ENCODE data around the gene EPG5. TPM values are rescaled to one million over a fixed set of nuclear protein-coding genes. Genes with fewer than 3 reads are reported as not detected.
"Not testable (repeated sequence)": the region's sequence is repeated elsewhere in the genome, so short reads cannot be mapped to it uniquely, and the experiment has no call there.

The EPG5 gene
- total RNA-seq, 2 experiments from 2014 or later = 4.8 to 8.7 TPM

DNA sequence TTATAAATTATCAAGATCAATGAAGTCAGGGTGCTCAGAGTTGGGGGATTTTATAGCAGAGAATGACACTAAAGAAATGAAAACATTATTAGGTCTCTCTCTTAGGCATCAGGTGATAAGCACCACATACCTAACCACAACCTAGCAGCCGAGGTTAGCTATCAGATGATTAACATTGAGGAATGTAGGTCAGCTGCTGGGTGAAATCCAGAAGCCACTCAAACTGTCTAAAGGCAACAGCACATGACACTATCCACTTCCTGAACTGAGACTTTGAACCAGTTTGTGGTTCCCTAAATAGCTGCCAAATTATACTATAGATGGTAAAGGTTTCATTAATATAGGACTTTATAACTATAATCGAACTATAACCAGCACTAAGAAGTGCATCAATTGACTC is 4.7 kb downstream of the EPG5 start:
- DNase-seq (ENCODE audit: low spot score) = no peak
- Histone ChIP-seq H3K36me3 (ENCODE audit: insufficient read depth, low read length) (no peaks in the 10 kb centered on the region), H4K20me1 (ENCODE audit: insufficient read depth, low read length) (no peaks in the 10 kb centered on the region), H3K79me2 (ENCODE audit: insufficient read depth, low read depth, low read length) (peaks cover 7% of the 10 kb centered on the region; the same call in 1 of the 2 replicates), H3K9me3 (ENCODE audit: low read length) (no peaks in the 10 kb centered on the region), H3K27ac (ENCODE audit: low read depth, low read length, poor library complexity, severe bottlenecking) (no peak overlapping the region), H3K4me2 (ENCODE audit: low read length) (no peak overlapping the region), H2AFZ (ENCODE audit: low read length) (no peak overlapping the region), H3K4me1 (ENCODE audit: insufficient read depth, low read length, poor library complexity, severe bottlenecking) (no peaks in the 10 kb centered on the region), H3K9me2 (ENCODE audit: insufficient read depth, low read length) (no peaks in the 10 kb centered on the region), H3K4me3 (ENCODE audit: low read depth, low read length, poor library complexity, severe bottlenecking) (no peak overlapping the region)
- no TSS peak for BruUV-seq (replicated peaks)
- TF ChIP-seq, protein P1, sequence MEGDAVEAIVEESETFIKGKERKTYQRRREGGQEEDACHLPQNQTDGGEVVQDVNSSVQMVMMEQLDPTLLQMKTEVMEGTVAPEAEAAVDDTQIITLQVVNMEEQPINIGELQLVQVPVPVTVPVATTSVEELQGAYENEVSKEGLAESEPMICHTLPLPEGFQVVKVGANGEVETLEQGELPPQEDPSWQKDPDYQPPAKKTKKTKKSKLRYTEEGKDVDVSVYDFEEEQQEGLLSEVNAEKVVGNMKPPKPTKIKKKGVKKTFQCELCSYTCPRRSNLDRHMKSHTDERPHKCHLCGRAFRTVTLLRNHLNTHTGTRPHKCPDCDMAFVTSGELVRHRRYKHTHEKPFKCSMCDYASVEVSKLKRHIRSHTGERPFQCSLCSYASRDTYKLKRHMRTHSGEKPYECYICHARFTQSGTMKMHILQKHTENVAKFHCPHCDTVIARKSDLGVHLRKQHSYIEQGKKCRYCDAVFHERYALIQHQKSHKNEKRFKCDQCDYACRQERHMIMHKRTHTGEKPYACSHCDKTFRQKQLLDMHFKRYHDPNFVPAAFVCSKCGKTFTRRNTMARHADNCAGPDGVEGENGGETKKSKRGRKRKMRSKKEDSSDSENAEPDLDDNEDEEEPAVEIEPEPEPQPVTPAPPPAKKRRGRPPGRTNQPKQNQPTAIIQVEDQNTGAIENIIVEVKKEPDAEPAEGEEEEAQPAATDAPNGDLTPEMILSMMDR (conservative IDR thresholded peaks at IDR 0.05; ENCODE audit: low read length) = no peak
- no peak for TF ChIP-seq EZH2phosphoT487 (IDR thresholded peaks at IDR 0.05; ENCODE audit: borderline replicate concordance, low read depth, low read length)
- ChIA-PET CTCF (ENCODE audit: unreplicated experiment) (no interaction called here), POLR2A (interaction anchor here (0.7 to 1.5 kb wide), 2 partner anchors 10 to 93 kb away, joined by 3 to 5 read pairs; no protein-coding TSS in a partner anchor)
- intact Hi-C loops (cut with micrococcal nuclease; ENCODE audit: unreplicated experiment) = no loop called here

DNA sequence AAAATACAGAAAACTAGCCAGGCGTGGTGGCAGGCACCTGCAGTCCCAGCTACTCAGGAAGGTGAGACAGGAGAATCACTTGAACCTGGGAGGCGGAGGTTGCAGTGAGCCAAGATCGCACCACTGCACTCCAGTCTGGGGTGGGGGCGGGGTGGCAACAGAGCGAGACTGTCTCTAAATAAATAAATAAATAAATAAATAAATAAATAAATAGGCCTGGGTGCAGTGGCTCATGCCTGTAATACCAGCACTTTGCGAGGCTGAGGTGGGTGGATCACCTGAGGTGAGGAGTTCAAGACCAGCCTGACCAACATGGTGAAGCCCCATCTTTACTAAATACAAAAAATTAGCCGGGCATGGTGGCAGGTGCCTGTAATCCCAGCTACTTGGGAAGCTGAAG is 7.6 kb downstream of the EPG5 start:
- H3K4me3 ChIP-seq (ENCODE audit: low read depth, low read length, poor library complexity, severe bottlenecking); H3K4me1 ChIP-seq (ENCODE audit: insufficient read depth, low read length, poor library complexity, severe bottlenecking); H3K9me3 ChIP-seq (ENCODE audit: low read length); H3K36me3 ChIP-seq (ENCODE audit: insufficient read depth, low read length); DNase-seq (ENCODE audit: low spot score); H3K79me2 ChIP-seq (ENCODE audit: insufficient read depth, low read depth, low read length); H3K9me2 ChIP-seq (ENCODE audit: insufficient read depth, low read length); H3K4me2 ChIP-seq (ENCODE audit: low read length); CTCF ChIA-PET (ENCODE audit: unreplicated experiment); POLR2A ChIA-PET; H2AFZ ChIP-seq (ENCODE audit: low read length); intact Hi-C loops (cut with micrococcal nuclease; ENCODE audit: unreplicated experiment); BruUV-seq (replicated peaks); H4K20me1 ChIP-seq (ENCODE audit: insufficient read depth, low read length); H3K27ac ChIP-seq (ENCODE audit: low read depth, low read length, poor library complexity, severe bottlenecking): not testable (repeated sequence)

GRCh38 chr18:45958730-45959129 is 8.4 kb downstream of the EPG5 start:
- peaks cover 15% of the 10 kb centered on the region for H3K36me3 ChIP-seq (ENCODE audit: insufficient read depth, low read length)
- TF ChIP-seq, protein P1 (conservative IDR thresholded peaks at IDR 0.05; ENCODE audit: low read length) = no peak
- TF ChIP-seq EZH2phosphoT487 (IDR thresholded peaks at IDR 0.05; ENCODE audit: borderline replicate concordance, low read depth, low read length) = no peak
- H3K79me2 ChIP-seq (ENCODE audit: insufficient read depth, low read depth, low read length) = no peaks in the 10 kb centered on the region
- POLR2A ChIA-PET = interaction anchor here (0.6 to 0.7 kb wide), 2 partner anchors 149 to 1000 kb away, joined by 3 read pairs; no protein-coding TSS in a partner anchor
- H3K27ac ChIP-seq (ENCODE audit: low read depth, low read length, poor library complexity, severe bottlenecking) = no peak overlapping the region
- intact Hi-C loops (cut with micrococcal nuclease; ENCODE audit: unreplicated experiment) = no loop called here
- H3K4me1 ChIP-seq (ENCODE audit: insufficient read depth, low read length, poor library complexity, severe bottlenecking) = no peaks in the 10 kb centered on the region
- no peak overlapping the region for H2AFZ ChIP-seq (ENCODE audit: low read length)
- no peak overlapping the region for H3K4me2 ChIP-seq (ENCODE audit: low read length)
- H3K4me3 ChIP-seq (ENCODE audit: low read depth, low read length, poor library complexity, severe bottlenecking) = no peak overlapping the region
- no peaks in the 10 kb centered on the region for H4K20me1 ChIP-seq (ENCODE audit: insufficient read depth, low read length)
- H3K9me2 ChIP-seq (ENCODE audit: insufficient read depth, low read length) = no peaks in the 10 kb centered on the region
- no peaks in the 10 kb centered on the region for H3K9me3 ChIP-seq (ENCODE audit: low read length)
- CTCF ChIA-PET (ENCODE audit: unreplicated experiment) = no interaction called here
- DNase-seq (ENCODE audit: low spot score) = no peak
- no TSS peak for BruUV-seq (replicated peaks)
